MCF 10A (cell line): Measurements from ENCODE around the gene RAB9A. TPM values are rescaled to one million over a fixed set of nuclear protein-coding genes. Genes with fewer than 3 reads are reported as not detected.
A peak's percentile ranks its signal among the peaks of the same experiment; 100 is the strongest.

ENCODE experiments used
- BruUV-seq: library from RNA; stranded (reverse); fragments of 400-500 nt; replicated peaks from 2 replicates; lab custom pipeline; 2021; lab: Mats Ljungman, UMichigan
- CTCF ChIA-PET: fragments of 300-600 bp; sonication (Branson Sonifier 250); formaldehyde crosslinking; extraction: SDS; loops from one replicate; lab custom pipeline; 2021; ENCODE audit warnings: antibody characterized with exemption, inconsistent platforms; lab: Yijun Ruan, JAX
- POLR2A ChIA-PET: fragments of 300-600, 350-650 bp; sonication (Branson Sonifier 250); formaldehyde crosslinking; extraction: SDS; loops from one replicate; lab custom pipeline; 2020; ENCODE audit warnings: antibody characterized with exemption, inconsistent platforms; lab: Yijun Ruan, JAX
- DNase-seq: peaks from one replicate; pipeline ENCODE4 v3.0.0-alpha.2; 2018; ENCODE audit not compliant: unreplicated experiment
- H3K27ac Mint-ChIP-seq: one replicate; pipeline ENCODE4 v1.8.0; 2022; ENCODE audit warnings: mild to moderate bottlenecking, low read depth, mixed read lengths; ENCODE audit not compliant: unreplicated experiment
- H3K27me3 Mint-ChIP-seq: one replicate; pipeline ENCODE4 v1.8.0; 2022; ENCODE audit warnings: mixed read lengths; ENCODE audit not compliant: insufficient read depth, unreplicated experiment
- H3K36me3 Mint-ChIP-seq: one replicate; pipeline ENCODE4 v1.8.0; 2022; ENCODE audit warnings: mild to moderate bottlenecking, moderate library complexity, mixed read lengths; ENCODE audit not compliant: insufficient read depth, unreplicated experiment
- H3K4me1 Mint-ChIP-seq: one replicate; pipeline ENCODE4 v1.8.0; 2022; ENCODE audit warnings: mixed read lengths; ENCODE audit not compliant: insufficient read depth, unreplicated experiment
- H3K4me3 Mint-ChIP-seq: one replicate; pipeline ENCODE4 v1.8.0; 2022; ENCODE audit warnings: mild to moderate bottlenecking, moderate library complexity, mixed read lengths; ENCODE audit not compliant: unreplicated experiment
- H3K9me3 Mint-ChIP-seq: one replicate; pipeline ENCODE4 v1.8.0; 2022; ENCODE audit warnings: mixed read lengths; ENCODE audit not compliant: unreplicated experiment
- CTCF ChIP-seq: fragments of 200-600 bp; IDR thresholded peaks from one replicate; pipeline ENCODE4 v1.8.0; 2022; ENCODE audit warnings: antibody characterized with exemption, mild to moderate bottlenecking; ENCODE audit not compliant: unreplicated experiment
- intact Hi-C: fragments of 100-400 bp; cut with micrococcal nuclease; formaldehyde crosslinking; loops from 2 replicates; pipeline ENCODE4 v1.14.1; 2022
- total RNA-seq: library from RNA; stranded (reverse); gene quantifications from 2 replicates; pipeline ENCODE4 v1.2.3, GENCODE V29; 2022

The RAB9A gene
- total RNA-seq, 1 experiment from 2014 or later: 32.3 TPM

GRCh38 chrX:13651150-13651549 is 37.8 kb upstream of the RAB9A start:
- intact Hi-C loops: loop anchor here (10.0 kb wide), 1 partner anchor 244 kb away; no protein-coding TSS in a partner anchor
- H3K4me3 Mint-ChIP-seq: no peak overlapping the region
- no peaks in the 10 kb centered on the region for H3K36me3 Mint-ChIP-seq
- H3K9me3 Mint-ChIP-seq: no peaks in the 10 kb centered on the region
- ChIA-PET CTCF (interaction anchor here (2.1 to 2.5 kb wide), 2 partner anchors 144 to 146 kb away, joined by 7 to 16 read pairs; no protein-coding TSS in a partner anchor), POLR2A (interaction anchor here (0.7 to 2.1 kb wide), 5 partner anchors 18 to 86 kb away, joined by 3 to 8 read pairs (median 4); partner anchors contain the start of genes OFD1, RAB9A and TRAPPC2)
- no peak for TF ChIP-seq CTCF
- H3K4me1 Mint-ChIP-seq: peaks cover 8% of the 10 kb centered on the region
- no peak for DNase-seq
- no peak overlapping the region for H3K27ac Mint-ChIP-seq
- BruUV-seq: no TSS peak
- H3K27me3 Mint-ChIP-seq: peaks cover 38% of the 10 kb centered on the region

- Mint-ChIP-seq H3K27me3 (peaks cover 28% of the 10 kb centered on the region), H3K27ac (peak overlapping the region; percentile 59), H3K9me3 (no peaks in the 10 kb centered on the region), H3K4me3 (peak overlapping the region; percentile 89), H3K4me1 (peaks cover 5% of the 10 kb centered on the region), H3K36me3 (no peaks in the 10 kb centered on the region)
- POLR2A ChIA-PET: interaction anchor here (0.6 to 2.1 kb wide), 13 partner anchors 11 to 377 kb away, joined by 3 to 31 read pairs (median 6); partner anchors contain the start of genes GEMIN8, OFD1, RAB9A and TRAPPC2
- CTCF ChIA-PET: interaction anchor here (0.5 to 2.5 kb wide), 3 partner anchors 145 to 383 kb away, joined by 3 to 16 read pairs (median 4); no protein-coding TSS in a partner anchor
- intact Hi-C loops: loop anchor here (10.0 kb wide), 1 partner anchor 242 kb away; no protein-coding TSS in a partner anchor
- TF ChIP-seq CTCF: no peak
- no TSS peak for BruUV-seq
- peak; percentile 76 for DNase-seq
Measured at GRCh38 chrX:13652287-13652793, 36.6 kb upstream of the RAB9A start.

- ChIA-PET CTCF (interaction anchor here (0.9 to 1.3 kb wide), 3 partner anchors 41 to 146 kb away, joined by 3 to 4 read pairs (median 4); no protein-coding TSS in a partner anchor), POLR2A (interaction anchor here (0.6 to 2.0 kb wide), 17 partner anchors 10 to 1416 kb away, joined by 3 to 31 read pairs (median 5); partner anchors contain the start of genes GEMIN8, OFD1, RAB9A and TRAPPC2)
- no peak for TF ChIP-seq CTCF
- Mint-ChIP-seq H3K4me3 (peak within 1 kb of the TSS; percentile 89), H3K4me1 (peaks cover 5% of the 10 kb centered on the region), H3K27ac (peak within 1 kb of the TSS; percentile 59), H3K27me3 (peaks cover 20% of the 10 kb centered on the region), H3K9me3 (no peaks in the 10 kb centered on the region), H3K36me3 (no peaks in the 10 kb centered on the region)
- intact Hi-C loops: loop anchor here (1.0 to 10.0 kb wide), 2 partner anchors 242 to 706 kb away; no protein-coding TSS in a partner anchor
- BruUV-seq: TSS peak; percentile 68
- DNase-seq: peak; percentile 98
Measured at GRCh38 chrX:13652850-13653693, 35.9 kb upstream of the RAB9A start, which contains the start of gene TCEANC. TCEANC (plus strand) TSS chrX:13653141; CDS start chrX:13662509, 9,368 bp downstream.
